HEK293T (cell line): ENCODE measurements around the gene TLK2.
"Not testable (repeated sequence)": the region's sequence is repeated elsewhere in the genome, so short reads cannot be mapped to it uniquely, and the experiment has no call there.

Experiments used
- CTCF ChIA-PET: fragments of 350-600 bp; formaldehyde crosslinking; extraction: SDS; loops from one replicate; lab custom pipeline; 2021; ENCODE audit warnings: antibody characterized with exemption, inconsistent platforms; lab: Yijun Ruan, JAX
- POLR2A ChIA-PET: fragments of 350-600 bp; formaldehyde crosslinking; extraction: SDS; loops from one replicate; lab custom pipeline; 2020; ENCODE audit warnings: antibody characterized with exemption, inconsistent platforms; lab: Yijun Ruan, JAX
- DNase-seq: peaks from one replicate; pipeline ENCODE4 v3.0.0; 2012; ENCODE audit warnings: mixed read lengths; ENCODE audit errors: extremely low spot score
- TF ChIP-seq, protein P1 (sequence below): fragments of 450-650 bp; IDR thresholded peaks from 2 replicates; pipeline ENCODE4 v1.6.1; 2016

TLK2 gene

DNA sequence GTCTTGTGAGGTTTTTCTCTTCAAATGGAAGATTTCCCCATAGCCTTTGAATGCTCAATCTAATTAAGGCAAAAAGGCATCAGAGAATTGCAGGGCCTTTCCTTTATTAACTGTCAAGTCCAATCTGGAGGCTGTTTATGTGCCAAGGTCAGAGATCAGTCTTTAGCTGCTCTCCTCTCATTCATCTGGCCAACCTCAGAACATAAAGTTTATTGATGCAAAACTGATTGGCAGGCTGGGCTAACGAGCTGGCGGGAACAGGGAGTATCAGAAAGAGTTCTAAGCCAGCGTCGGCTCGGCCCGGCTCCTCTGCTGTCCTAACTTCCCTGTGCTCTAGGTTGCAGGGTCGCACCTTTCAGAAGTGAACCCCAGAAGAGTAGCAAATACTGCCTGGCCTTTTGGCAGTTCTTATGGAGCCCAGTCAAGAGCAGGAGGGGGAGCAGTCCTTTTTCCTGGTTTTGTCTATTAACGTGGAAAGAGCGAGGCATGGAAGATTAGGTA is 7.2 kb upstream of the TLK2 start:
- CTCF ChIA-PET, POLR2A ChIA-PET, DNase-seq: not testable (repeated sequence)
- TF ChIP-seq, protein P1, sequence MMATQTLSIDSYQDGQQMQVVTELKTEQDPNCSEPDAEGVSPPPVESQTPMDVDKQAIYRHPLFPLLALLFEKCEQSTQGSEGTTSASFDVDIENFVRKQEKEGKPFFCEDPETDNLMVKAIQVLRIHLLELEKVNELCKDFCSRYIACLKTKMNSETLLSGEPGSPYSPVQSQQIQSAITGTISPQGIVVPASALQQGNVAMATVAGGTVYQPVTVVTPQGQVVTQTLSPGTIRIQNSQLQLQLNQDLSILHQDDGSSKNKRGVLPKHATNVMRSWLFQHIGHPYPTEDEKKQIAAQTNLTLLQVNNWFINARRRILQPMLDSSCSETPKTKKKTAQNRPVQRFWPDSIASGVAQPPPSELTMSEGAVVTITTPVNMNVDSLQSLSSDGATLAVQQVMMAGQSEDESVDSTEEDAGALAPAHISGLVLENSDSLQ, result peak; percentile 45; the same call in 1 of the 2 replicates

DNA sequence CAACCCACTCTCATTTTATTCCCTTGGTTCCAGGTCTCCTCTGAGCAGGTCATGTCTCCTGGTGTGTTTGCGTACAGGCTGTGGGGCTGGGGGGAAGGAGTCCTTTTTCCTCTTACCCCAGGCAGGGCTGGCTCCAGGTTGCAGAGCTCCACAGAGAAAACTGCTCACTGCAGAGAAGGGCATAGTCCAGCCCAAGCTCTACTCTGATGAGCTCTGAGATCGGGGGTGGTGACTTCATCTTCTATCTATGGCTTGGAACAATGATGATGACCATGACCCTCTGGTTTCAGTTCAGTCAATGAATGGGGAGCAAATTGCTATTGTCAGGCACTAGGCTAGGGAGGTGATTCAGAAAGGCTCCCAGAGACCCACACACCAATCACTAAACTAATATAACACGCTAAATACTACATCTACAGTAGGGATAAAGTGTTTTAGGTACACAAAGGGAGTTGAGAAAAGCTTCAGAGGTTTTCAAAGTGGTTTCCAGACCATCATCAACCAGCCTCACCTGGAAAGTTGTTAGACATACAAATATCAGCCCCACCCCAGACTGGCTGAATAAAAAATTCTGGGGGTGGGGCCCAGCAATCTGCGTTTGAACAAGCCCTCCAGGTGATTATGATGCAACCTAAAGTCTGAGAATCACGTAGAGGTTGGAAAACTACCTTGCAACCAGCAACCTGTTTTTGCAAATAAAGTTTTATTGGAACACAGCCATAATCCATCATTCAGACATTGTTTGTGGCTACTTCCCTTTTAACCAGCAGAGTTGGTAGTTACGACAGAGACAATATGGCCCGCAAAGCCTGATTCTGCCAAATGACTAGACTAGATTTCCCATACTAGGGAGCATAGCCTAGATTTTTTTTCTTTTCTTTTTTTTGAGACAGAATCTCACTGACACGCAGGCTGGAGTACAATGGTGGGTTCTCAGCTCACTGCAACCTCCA is 5.3 kb upstream of the TLK2 start:
- CTCF ChIA-PET, DNase-seq, POLR2A ChIA-PET: not testable (repeated sequence)

DNA sequence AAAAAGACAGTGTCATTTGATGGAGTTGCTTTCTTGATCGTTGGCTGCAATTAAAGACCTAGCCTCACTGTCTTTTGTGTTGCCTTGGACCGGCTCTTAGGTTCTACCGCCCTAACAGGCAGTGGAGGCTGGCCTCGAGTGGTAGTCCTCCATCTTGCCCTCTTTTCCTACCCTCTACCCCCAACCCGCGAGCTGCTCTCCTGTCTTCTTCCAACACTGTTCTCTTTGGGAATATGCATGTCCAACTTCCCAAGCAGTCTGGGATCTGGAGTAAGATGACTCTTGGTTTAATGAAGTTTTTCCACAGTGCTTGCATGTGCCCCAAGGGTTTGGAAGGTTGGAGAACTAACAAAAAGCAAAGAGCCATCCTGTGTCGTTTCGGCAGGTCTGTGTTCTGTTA is 1.5 kb upstream of the TLK2 start:
- POLR2A ChIA-PET, DNase-seq, CTCF ChIA-PET: not testable (repeated sequence)

DNA sequence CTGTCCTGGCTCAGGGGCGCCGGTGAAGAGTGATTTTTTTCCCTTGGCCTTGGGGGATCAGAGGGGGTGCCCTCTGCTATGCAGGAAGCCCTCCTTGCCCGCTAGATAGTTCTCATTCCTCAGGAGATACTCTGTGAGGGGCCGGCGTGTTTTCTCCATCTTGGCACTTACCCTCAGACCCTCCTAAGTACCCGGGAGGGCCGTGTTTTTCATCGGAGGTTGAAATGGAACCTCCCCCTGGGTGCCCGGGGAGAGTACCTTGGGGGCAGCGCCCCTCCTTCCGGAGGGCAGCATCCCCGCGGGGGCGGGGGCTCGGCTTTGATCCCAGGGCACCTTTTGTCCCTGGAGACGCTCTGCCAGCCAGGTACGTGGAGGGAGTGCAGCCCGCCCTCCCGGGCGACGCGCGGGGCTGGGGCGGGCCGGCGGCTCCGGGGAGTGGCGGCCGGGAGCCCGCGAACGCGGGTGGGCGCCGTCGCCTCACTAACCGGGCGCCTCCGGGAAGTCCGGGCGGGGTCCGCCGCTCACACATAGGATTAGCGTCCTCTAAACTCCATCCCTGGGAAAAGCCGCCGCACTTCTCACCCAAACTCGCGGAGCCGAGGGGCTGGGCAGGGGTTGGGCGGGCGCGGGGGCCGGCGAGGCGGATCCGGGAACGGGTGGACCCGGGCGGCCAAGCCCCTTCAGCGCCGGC is 762 bp upstream of the TLK2 start:
- POLR2A ChIA-PET, CTCF ChIA-PET: not testable (repeated sequence)
- peak; percentile 15 for DNase-seq

DNA sequence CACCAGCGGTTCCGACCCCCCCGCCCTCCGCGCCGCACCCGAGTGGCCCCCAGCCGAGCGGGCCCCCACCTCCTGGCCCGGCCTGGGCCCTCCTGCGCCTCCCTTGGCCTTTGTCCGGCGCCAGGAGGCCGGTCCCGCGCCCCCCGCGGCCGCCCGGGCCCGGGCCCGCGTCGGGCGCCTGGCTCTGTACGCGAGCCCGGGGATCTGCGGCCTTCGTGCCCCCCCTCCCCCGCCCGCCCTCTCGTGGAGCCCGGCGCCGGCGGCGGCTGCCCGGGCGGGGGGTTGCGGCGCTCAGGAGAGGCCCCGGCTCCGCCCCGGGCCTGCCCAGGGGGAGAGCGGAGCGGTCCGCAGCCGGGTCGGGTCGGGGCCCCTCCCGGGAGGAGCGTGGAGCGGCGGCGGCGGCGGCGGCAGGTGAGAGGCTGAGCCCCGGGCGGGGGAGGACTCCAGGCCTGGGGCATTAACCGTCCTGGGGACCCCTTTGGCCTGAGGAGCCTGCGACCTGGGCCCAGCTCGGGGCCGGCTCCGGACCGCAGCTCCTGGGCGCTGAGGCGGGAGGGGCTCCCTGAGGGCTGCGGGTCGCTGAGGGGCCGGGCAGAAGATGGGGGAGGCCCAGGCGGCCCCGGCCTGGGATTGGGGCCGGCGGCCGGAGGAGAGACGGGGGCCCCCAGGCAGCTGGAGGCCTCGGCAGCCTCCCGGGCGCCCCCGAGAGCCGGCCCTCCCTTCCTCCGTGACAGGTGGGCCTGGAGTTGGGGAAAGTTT is 434 bp downstream of the TLK2 start:
- CTCF ChIA-PET, POLR2A ChIA-PET, DNase-seq: not testable (repeated sequence)

DNA sequence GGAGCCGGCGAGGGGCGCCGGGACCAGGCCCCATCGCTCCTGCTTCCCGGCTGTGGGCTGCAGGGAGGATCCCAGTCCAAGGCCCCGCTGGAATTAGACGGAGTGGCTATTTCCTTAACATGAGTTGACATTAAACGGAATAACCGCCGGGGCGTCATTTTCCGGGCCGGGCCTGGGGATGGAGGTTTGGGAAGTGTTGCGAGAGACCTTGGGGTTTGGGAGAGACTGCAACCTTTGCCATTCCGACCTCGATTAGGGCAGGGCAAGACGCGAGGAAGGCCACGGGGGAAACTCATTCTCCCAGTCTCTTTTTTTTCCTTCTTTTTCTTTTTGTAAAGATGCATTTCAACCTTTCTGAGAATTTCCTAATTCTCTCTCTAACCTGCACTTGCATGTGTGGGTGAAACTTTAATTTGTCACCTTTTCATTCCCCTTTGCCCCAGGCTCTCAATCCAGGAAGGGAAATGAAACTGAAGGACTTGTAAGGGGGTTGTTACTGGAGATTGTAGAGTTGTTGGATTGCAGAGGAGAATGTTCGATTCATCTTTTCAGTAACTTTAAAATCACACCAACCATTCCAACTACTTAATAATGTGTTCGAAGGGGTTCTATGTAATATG is 1.1 kb downstream of the TLK2 start:
- POLR2A ChIA-PET, DNase-seq, CTCF ChIA-PET: not testable (repeated sequence)

DNA sequence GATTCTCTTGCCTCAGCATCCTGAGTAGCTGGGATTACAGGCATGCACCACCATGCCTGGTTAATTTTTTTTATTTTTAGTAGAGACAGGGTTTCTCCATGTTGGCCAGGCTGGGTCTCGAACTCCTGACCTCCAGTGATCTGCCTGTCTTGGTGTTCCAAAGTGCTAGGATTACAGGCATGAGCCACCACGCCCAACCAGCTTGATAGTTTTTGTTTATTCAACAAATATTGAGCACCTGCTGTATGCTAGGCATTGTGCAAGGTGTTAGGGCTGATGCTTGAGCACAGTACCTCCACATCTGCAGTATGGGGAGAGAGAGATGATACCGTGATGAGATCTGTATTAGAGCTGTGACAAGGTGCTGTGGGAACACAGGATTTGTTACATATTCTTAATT is 3.9 kb downstream of the TLK2 start:
- DNase-seq, POLR2A ChIA-PET: not testable (repeated sequence)
- CTCF ChIA-PET, result interaction anchor here (0.6 kb wide), 1 partner anchor 151 kb away, joined by 3 read pairs; no protein-coding TSS in a partner anchor

DNA sequence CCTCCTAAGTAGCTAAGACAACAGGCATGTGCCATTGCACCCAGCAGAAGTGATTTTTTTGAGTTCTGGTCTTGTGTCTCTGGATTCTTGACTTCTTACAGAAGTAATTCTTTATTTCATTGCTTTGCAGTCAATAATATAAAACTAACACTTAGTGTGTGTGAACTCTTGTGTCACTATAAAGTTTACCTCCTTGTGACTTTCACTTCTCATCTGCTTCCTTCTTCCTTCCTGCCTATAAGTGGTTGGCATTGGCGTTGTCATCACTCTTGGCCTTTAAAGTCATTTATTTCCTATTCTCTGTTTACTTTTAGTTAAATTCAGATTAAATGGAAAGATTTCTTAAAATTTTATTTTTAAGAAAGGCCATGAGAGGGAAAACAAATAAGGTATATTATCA is 12.4 kb downstream of the TLK2 start:
- POLR2A ChIA-PET, DNase-seq, CTCF ChIA-PET: not testable (repeated sequence)

DNA sequence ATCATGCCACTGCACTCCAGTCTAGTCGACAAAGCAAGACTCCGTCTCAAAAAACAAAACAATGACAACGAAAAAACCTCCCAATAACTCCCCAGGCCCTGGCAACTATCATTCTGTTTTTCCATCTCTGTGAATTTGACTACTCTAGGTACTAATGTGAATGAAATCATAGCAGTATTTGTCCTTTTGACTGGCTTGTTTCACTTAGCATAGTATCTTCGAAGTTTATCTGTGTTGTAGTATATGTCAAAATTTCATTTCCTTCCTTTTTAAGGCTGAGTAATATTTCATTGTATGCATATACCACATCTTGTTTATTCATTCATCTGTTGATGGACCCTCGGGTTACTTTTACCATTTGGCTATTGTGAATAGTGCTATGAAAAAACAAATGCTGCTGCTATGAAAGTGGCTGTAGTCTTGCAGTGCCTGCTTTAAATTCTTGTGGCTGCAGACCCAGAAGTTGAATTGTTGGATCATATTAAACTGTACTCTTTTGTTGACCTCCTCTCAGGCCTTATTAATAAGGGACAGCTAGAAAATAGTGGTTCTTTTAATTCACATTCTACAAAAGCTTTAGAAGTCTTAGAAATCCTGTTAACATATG is 14.5 kb downstream of the TLK2 start:
- CTCF ChIA-PET, DNase-seq, POLR2A ChIA-PET: not testable (repeated sequence)

DNA sequence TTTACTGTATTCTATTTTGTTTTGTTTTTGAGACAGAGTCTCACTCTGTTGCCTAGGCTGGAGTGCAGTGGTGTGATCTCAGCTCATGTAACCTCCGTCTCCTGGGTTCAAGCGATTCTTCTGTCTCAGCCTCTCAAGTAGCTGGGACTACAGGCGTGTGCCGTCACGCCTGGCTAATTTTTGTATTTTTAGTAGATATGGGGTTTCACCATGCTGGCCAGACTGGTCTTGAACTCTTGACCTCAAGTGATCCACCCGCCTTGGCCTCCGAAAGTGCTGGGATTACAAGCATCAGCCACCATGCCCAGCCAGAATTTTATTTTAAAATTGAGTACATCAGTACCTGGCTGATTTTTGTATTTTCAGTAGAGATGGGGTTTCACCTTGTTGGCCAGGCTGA is 15.4 kb downstream of the TLK2 start:
- POLR2A ChIA-PET, CTCF ChIA-PET, DNase-seq: not testable (repeated sequence)

DNA sequence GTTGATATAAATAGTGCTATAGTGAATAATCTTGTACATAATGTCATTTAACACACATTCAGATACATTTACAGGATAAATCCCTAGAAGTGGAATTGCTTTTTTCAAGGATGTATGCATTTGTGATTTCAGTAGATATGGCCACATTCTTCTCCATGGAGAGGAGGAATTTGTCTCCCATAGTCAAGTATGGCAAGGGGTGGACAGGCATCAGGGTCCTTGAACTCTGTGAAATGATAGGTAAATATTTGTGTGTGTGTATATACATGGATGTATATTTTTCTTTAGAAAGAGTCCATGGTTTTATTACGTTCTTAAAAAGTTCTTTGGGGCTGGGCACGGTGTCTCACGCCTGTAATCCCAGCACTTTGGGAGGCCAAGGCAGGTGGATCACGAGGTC is 17.7 kb downstream of the TLK2 start:
- CTCF ChIA-PET, POLR2A ChIA-PET, DNase-seq: not testable (repeated sequence)

DNA sequence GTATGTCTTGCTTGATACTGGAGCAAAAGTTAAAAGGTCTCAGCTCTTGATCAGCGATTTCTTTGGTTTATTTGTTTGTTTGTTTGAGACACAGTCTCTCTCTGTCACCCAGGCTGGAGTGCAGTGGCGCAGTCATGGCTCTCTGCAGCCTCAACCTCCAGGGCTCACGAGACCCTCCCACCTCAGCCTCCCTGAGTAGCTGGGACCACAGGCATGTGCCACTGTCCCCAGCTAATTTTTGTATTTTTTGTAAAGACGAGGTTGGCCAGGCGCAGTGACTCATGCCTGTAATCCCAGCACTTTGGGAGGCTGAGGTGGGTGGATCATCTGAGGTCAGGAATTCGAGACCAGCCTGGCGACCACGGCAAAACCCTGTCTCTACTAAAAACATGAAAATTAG is 20.2 kb downstream of the TLK2 start:
- DNase-seq, POLR2A ChIA-PET, CTCF ChIA-PET: not testable (repeated sequence)

DNA sequence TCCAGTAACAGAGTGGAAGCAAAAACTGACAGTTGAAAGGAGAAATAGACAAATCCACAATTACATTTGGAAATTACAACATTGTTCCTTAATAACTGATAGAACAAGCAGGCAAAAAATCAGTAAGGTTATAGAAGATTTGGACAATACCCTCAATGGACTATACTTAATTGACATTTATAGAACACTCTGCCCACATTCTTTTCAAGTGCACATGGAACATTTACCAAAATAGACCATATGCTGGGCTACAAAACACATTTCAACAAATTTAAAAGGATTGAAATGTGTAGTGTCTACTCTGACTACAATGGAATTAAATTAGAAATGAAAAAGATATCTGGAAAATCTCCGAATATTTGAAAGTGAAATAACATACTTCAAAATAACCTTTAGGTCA is 21.8 kb downstream of the TLK2 start:
- DNase-seq, POLR2A ChIA-PET, CTCF ChIA-PET: not testable (repeated sequence)

DNA sequence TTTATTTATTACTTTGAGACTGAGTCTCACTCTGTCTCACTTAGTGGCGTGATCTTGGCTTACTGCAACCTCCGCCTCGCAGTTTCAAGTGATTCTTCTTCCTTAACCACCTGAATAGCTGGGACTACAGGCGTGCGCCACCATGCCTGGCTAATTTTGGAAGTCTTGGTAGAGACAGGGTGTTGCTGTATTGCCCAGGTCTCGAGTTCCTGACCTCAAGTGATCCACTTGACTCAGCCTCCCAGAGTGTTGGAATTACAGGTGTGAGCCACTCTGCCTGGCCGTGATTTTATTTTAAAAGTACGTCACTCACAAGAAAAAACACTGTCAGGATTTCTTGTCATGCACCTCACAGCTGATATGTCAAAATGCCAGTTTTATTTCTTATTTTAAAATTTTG is 26.2 kb downstream of the TLK2 start:
- DNase-seq, POLR2A ChIA-PET, CTCF ChIA-PET: not testable (repeated sequence)

DNA sequence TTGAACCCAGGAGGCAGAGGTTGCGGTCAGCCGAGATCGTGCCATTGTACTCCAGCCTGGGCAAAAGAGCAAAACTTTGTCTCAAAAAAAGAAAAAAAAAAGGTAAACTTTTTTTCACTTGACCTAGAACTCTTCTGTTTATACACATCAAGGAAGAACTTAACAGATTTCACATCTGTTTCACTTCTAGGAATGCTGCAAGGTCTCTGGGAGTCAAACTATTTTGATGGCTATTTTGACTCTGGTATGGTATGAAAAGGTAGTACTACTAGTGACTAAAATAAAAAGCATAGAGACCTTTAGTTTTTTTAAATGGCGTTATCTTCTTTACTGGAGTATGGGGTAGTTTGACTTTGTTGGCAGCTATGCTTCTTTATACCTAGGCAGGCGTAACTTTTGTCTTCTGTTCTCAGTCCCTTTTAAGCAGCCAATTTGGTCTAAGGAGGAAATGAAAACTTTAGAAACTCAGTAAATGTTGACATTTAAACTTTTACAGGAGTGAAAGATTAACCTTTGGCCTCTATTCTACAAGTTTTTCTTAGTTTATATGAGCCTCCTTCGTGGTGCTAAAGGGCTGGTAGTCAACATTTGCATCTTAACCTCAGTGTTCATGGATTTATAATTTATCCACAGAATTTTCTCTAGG is 28.7 kb downstream of the TLK2 start:
- POLR2A ChIA-PET, DNase-seq: not testable (repeated sequence)
- CTCF ChIA-PET, result interaction anchor here (0.7 kb wide), 1 partner anchor 410 kb away, joined by 3 read pairs; no protein-coding TSS in a partner anchor

DNA sequence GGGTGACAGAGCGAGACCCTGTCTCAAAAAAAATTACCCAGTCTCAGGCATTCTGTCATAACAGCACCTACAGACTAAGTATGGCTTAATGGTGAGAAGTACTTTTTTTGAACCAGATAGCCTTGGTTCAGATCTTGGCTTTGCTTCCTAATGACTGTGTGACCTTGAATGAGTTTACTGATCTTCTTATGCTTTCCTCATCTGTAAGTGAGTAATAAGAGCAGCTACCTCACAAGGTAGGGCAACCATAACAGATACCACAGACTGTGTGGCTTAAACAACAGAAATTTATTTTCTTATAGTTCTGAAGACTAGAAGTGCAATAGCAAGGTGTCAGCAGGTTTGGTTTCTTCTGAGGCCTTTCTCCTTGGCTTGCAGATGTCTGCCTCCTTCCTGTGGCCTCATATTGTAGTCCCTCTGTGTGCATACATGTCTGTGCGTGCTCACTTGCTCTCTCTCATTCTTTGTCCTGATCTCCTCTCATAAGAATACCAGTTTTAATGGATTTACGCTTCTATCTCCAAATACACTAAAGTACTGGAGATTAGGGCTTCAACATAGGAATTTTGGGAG is 31.7 kb downstream of the TLK2 start:
- POLR2A ChIA-PET, CTCF ChIA-PET, DNase-seq: not testable (repeated sequence)
